Measurements from ENCODE around the gene CBY2. TPM values are rescaled to one million over a fixed set of nuclear protein-coding genes. Genes with fewer than 3 reads are reported as not detected.

The CBY2 gene
- total and polyA plus RNA-seq, 3 donors from 2014 or later: 34.3 to 115 (median 49.1) TPM

GRCh38 chr13:45714170-45714569 is 12.1 kb downstream of the CBY2 start:
- no peaks in the 10 kb centered on the region for H3K4me1 ChIP-seq
- 73 to 85% methylated on average over 17 to 18 of the region's 18 CpGs for WGBS, 2 donors

GRCh38 chr13:45715351-45715750 is 13.2 kb downstream of the CBY2 start:
- Histone ChIP-seq H3K4me3 (no peak overlapping the region), H3K36me3 (ENCODE audit: low read depth, missing control alignments) (no peaks in the 10 kb centered on the region), H3K27me3 (no peaks in the 10 kb centered on the region), H3K4me1 (no peaks in the 10 kb centered on the region), H3K27ac (no peak overlapping the region), H3K9me3 (no peaks in the 10 kb centered on the region)
- intact Hi-C loops (cut with DNase I; ENCODE audit: low total_unique reads): no loop called here
- no peak for DNase-seq
- 83 to 85% methylated on average over 3 of the region's 3 CpGs for WGBS, 2 donors
- no peak for TF ChIP-seq CTCF (IDR thresholded peaks at IDR 0.05)
- TF ChIP-seq POLR2A (IDR thresholded peaks at IDR 0.05): no peak

More at GRCh38 chr13:45714170-45714569, 12.1 kb downstream of the CBY2 start:
- TF ChIP-seq POLR2A (IDR thresholded peaks at IDR 0.05): no peak
- TF ChIP-seq CTCF (IDR thresholded peaks at IDR 0.05): no peak
- DNase-seq: no peak
- Histone ChIP-seq H3K9me3 (no peaks in the 10 kb centered on the region), H3K27me3 (no peaks in the 10 kb centered on the region), H3K36me3 (ENCODE audit: low read depth, missing control alignments) (no peaks in the 10 kb centered on the region), H3K4me3 (peak overlapping the region; percentile 31 to 44), H3K27ac (no peak overlapping the region)
- intact Hi-C loops (cut with DNase I; ENCODE audit: low total_unique reads): no loop called here

- Histone ChIP-seq H3K36me3 (ENCODE audit: low read depth, missing control alignments) (no peaks in the 10 kb centered on the region), H3K4me1 (no peaks in the 10 kb centered on the region), H3K9me3 (no peaks in the 10 kb centered on the region), H3K27me3 (no peaks in the 10 kb centered on the region), H3K27ac (no peak overlapping the region), H3K4me3 (no peak overlapping the region)
- no peak for TF ChIP-seq CTCF (IDR thresholded peaks at IDR 0.05)
- no peak for TF ChIP-seq POLR2A (IDR thresholded peaks at IDR 0.05)
- 37 to 54% methylated on average over 1 of the region's 1 CpG for WGBS, 2 donors
- no peak for DNase-seq
- intact Hi-C loops (cut with DNase I; ENCODE audit: low total_unique reads): no loop called here
Measured at GRCh38 chr13:45717349-45717748, 15.2 kb downstream of the CBY2 start.

- 60 to 65% methylated on average over 5 of the region's 5 CpGs for WGBS, 2 donors
- Histone ChIP-seq H3K9me3 (no peaks in the 10 kb centered on the region), H3K4me1 (no peaks in the 10 kb centered on the region), H3K27me3 (no peaks in the 10 kb centered on the region), H3K4me3 (no peak overlapping the region), H3K27ac (no peak overlapping the region), H3K36me3 (ENCODE audit: low read depth, missing control alignments) (no peaks in the 10 kb centered on the region)
- TF ChIP-seq CTCF (IDR thresholded peaks at IDR 0.05) (peak; percentile 17 to 62 (median 54)), POLR2A (IDR thresholded peaks at IDR 0.05) (no peak)
- intact Hi-C loops (cut with DNase I; ENCODE audit: low total_unique reads): no loop called here
- DNase-seq: no peak
Measured at GRCh38 chr13:45718063-45718462, 15.9 kb downstream of the CBY2 start.

- no peak overlapping the region for H3K27ac ChIP-seq
- 35 to 42% methylated on average over 1 of the region's 1 CpG for WGBS, 2 donors
- H3K9me3 ChIP-seq: no peaks in the 10 kb centered on the region
- H3K27me3 ChIP-seq: no peaks in the 10 kb centered on the region
- H3K36me3 ChIP-seq (ENCODE audit: low read depth, missing control alignments): no peaks in the 10 kb centered on the region
- no peak overlapping the region for H3K4me3 ChIP-seq
- no peak for TF ChIP-seq POLR2A (IDR thresholded peaks at IDR 0.05)
- TF ChIP-seq CTCF (IDR thresholded peaks at IDR 0.05): no peak
- no peak for DNase-seq
- no peaks in the 10 kb centered on the region for H3K4me1 ChIP-seq
- intact Hi-C loops (cut with DNase I; ENCODE audit: low total_unique reads): no loop called here
Measured at GRCh38 chr13:45718992-45719391, 16.9 kb downstream of the CBY2 start.
